Measurements from ENCODE around the gene FBXO41.

- TF ChIP-seq EZH2phosphoT487 (IDR thresholded peaks at IDR 0.05; ENCODE audit: borderline replicate concordance, low read depth, low read length) (no peak), CTCF (conservative IDR thresholded peaks at IDR 0.05; ENCODE audit: low read length) (no peak)
These were observed 69.0 kb downstream of the FBXO41 start for GRCh38 chr2:73215254-73215653.

Data from OCI-LY7 (cell line).